Measurements from ENCODE around the gene TMEM9B.

Gene TMEM9B

GRCh38 chr11:8930456-8931175 lies 33.6 kb downstream of the TMEM9B start:
- no peak for DNase-seq (ENCODE audit: low read depth)

GRCh38 chr11:8928981-8929615 lies 35.1 kb downstream of the TMEM9B start:
- DNase-seq (ENCODE audit: low read depth): peak; percentile 45

- no peak for DNase-seq (ENCODE audit: low read depth)
Observed at GRCh38 chr11:8928205-8928604, 36.0 kb downstream of the TMEM9B start.

GRCh38 chr11:8927233-8927632 lies 37.0 kb downstream of the TMEM9B start:
- no peak for DNase-seq (ENCODE audit: low read depth)

- no peak for DNase-seq (ENCODE audit: low read depth)
Observed at GRCh38 chr11:8926236-8926635, 38.0 kb downstream of the TMEM9B start.

- no peak for DNase-seq (ENCODE audit: low read depth)
Observed at GRCh38 chr11:8925711-8926110, 38.5 kb downstream of the TMEM9B start.

- DNase-seq (ENCODE audit: low read depth): no peak
Observed at GRCh38 chr11:8922691-8923090, 41.6 kb downstream of the TMEM9B start.

GRCh38 chr11:8917157-8917825 lies 47.0 kb downstream of the TMEM9B start:
- peak; percentile 78 for DNase-seq (ENCODE audit: low read depth)

GRCh38 chr11:8914661-8915018 lies 49.6 kb downstream of the TMEM9B start:
- no peak for DNase-seq (ENCODE audit: low read depth)

GRCh38 chr11:8913961-8914660 lies 50.1 kb downstream of the TMEM9B start:
- DNase-seq (ENCODE audit: low read depth): no peak

GRCh38 chr11:8911029-8911823 lies 53.0 kb downstream of the TMEM9B start, which contains the start of gene AKIP1:
TSS of gene AKIP1 (plus strand) at chr11:8911189. CDS start at chr11:8911450, 261 bp downstream.
- peak; percentile 51 for DNase-seq (ENCODE audit: low read depth)

GRCh38 chr11:8910649-8911026 lies 53.6 kb downstream of the TMEM9B start:
- no peak for DNase-seq (ENCODE audit: low read depth)

GRCh38 chr11:8908099-8908498 lies 56.1 kb downstream of the TMEM9B start:
- no peak for DNase-seq (ENCODE audit: low read depth)

- DNase-seq (ENCODE audit: low read depth): no peak
Observed at GRCh38 chr11:8907116-8907515, 57.1 kb downstream of the TMEM9B start.

GRCh38 chr11:8905528-8906165 lies 58.6 kb downstream of the TMEM9B start:
- DNase-seq (ENCODE audit: low read depth): peak; percentile 45

GRCh38 chr11:8899119-8899753 lies 65.0 kb downstream of the TMEM9B start:
- DNase-seq (ENCODE audit: low read depth): no peak

Measured in GM04503 (cell line).